NCI-H187 (cell line): Measurements from ENCODE around the gene IYD.
A peak's percentile ranks its signal among the peaks of the same experiment; 100 is the strongest.

Source experiments
- DNase-seq, 2 experiments: peaks; one replicate each; lab custom pipeline; 2025; lab: John Stamatoyannopoulos, UW

The IYD gene

GRCh38 chr6:150394899-150395295, 26.1 kb downstream of the IYD start:
- DNase-seq = no peak

- DNase-seq = peak; percentile 21 to 71
These were observed 26.7 kb downstream of the IYD start for GRCh38 chr6:150395388-150396009.

- DNase-seq = no peak
These were observed 34.8 kb downstream of the IYD start for GRCh38 chr6:150403458-150404246.

GRCh38 chr6:150406948-150407347, 38.1 kb downstream of the IYD start:
- DNase-seq = no peak

GRCh38 chr6:150408842-150409241, 40.0 kb downstream of the IYD start:
- no peak for DNase-seq

- DNase-seq = no peak
These were observed 40.8 kb downstream of the IYD start for GRCh38 chr6:150409576-150410066.

- no peak for DNase-seq
These were observed 41.6 kb downstream of the IYD start for GRCh38 chr6:150410399-150410798.

GRCh38 chr6:150410906-150411305, 42.1 kb downstream of the IYD start:
- DNase-seq = no peak

- no peak for DNase-seq
These were observed 43.4 kb downstream of the IYD start for GRCh38 chr6:150412221-150412620.

- no peak for DNase-seq
These were observed 44.4 kb downstream of the IYD start for GRCh38 chr6:150413198-150413597.

GRCh38 chr6:150413781-150414281, 45.0 kb downstream of the IYD start:
- no peak for DNase-seq

GRCh38 chr6:150416128-150416527, 47.3 kb downstream of the IYD start:
- DNase-seq = no peak

GRCh38 chr6:150417250-150417649, 48.4 kb downstream of the IYD start:
- no peak for DNase-seq

- DNase-seq = peak in 1 of 2 experiments; percentile 14
These were observed 49.4 kb downstream of the IYD start for GRCh38 chr6:150417899-150418826.

- no peak for DNase-seq
These were observed 50.2 kb downstream of the IYD start for GRCh38 chr6:150418827-150419594.

GRCh38 chr6:150420428-150420827, 51.6 kb downstream of the IYD start:
- DNase-seq = no peak

- no peak for DNase-seq
These were observed 52.1 kb downstream of the IYD start for GRCh38 chr6:150420926-150421325.

- DNase-seq = no peak
These were observed 56.7 kb downstream of the IYD start for GRCh38 chr6:150425508-150425907.

GRCh38 chr6:150426198-150426597, 57.4 kb downstream of the IYD start:
- DNase-seq = no peak

GRCh38 chr6:150427037-150427602, 58.3 kb downstream of the IYD start:
- no peak for DNase-seq

GRCh38 chr6:150427843-150428242, 59.0 kb downstream of the IYD start:
- no peak for DNase-seq
